ENCODE results near the gene RIPK1.
A peak's percentile ranks its signal among the peaks of the same experiment; 100 is the strongest.

GRCh38 chr6:3163248-3163594, 94.9 kb downstream of the RIPK1 start:
- no peak for TF ChIP-seq EZH2 (IDR thresholded peaks at IDR 0.05; ENCODE audit: borderline replicate concordance, low read length)
- TF ChIP-seq CTCF (IDR thresholded peaks at IDR 0.05; ENCODE audit: low read length): peak; percentile 37; the same call in 1 of the 2 replicates

Data from OCI-LY1 (cell line).